Neural crest cell (in vitro differentiated cells): Measurements from ENCODE around the gene ARHGAP10. TPM values are rescaled to one million over a fixed set of nuclear protein-coding genes. Genes with fewer than 3 reads are reported as not detected.

Source experiments
- DNase-seq: peaks from one replicate; pipeline ENCODE4 v3.0.0; 2021; ENCODE audit warnings: low read depth, mixed read lengths, low spot score
- H3K27ac Mint-ChIP-seq: one replicate; pipeline ENCODE4 v1.8.0; 2021; ENCODE audit warnings: mild to moderate bottlenecking, mixed read lengths; ENCODE audit not compliant: unreplicated experiment
- H3K27me3 Mint-ChIP-seq: 2 replicates; pipeline ENCODE4 v1.8.0; 2021; ENCODE audit warnings: low read depth, mild to moderate bottlenecking, mixed read lengths
- H3K36me3 Mint-ChIP-seq: 2 replicates; pipeline ENCODE4 v1.8.0; 2021; ENCODE audit warnings: low read depth, mild to moderate bottlenecking, mixed read lengths
- H3K4me1 Mint-ChIP-seq: 2 replicates; pipeline ENCODE4 v1.8.0; 2021; ENCODE audit warnings: mixed read lengths
- H3K4me3 Mint-ChIP-seq: one replicate; pipeline ENCODE4 v1.8.0; 2021; ENCODE audit warnings: mild to moderate bottlenecking, mixed read lengths
- H3K9me3 Mint-ChIP-seq: 2 replicates; pipeline ENCODE4 v1.8.0; 2021; ENCODE audit warnings: mixed read lengths
- CTCF ChIP-seq: fragments of 200-600 bp; sonication (generic); conservative IDR thresholded peaks from 2 replicates; pipeline ENCODE4 v1.5.0; 2021; ENCODE audit warnings: antibody characterized with exemption, mild to moderate bottlenecking
- total RNA-seq: library from RNA; stranded (reverse); gene quantifications from 2 replicates; pipeline ENCODE4 v1.2.1, GENCODE V29; 2021

Gene ARHGAP10
- total RNA-seq, 1 donor from 2014 or later, result 4.0 TPM

DNA sequence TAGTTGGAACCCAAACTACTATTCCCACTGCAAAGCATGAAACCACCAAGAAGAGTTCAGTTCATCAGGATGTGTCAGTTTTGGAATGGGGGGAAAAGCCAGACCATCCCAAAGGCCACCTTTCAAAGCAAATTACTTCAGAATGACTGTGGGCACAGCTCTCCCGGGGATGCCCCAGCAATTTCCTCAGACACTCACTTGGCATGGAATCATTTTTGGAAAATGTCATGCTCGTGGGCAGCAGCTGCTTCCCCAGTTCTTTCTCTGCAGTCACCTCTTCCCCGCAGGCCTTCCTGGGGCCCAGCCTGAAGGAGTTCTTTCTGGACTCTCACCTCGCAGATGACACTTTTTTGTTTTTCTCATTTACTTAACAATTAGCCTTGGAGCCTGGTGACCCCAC, 360.0 kb downstream of the ARHGAP10 start:
- no peak overlapping the region for H3K27ac Mint-ChIP-seq

GRCh38 chr4:148092316-148093014, 360.6 kb downstream of the ARHGAP10 start:
- H3K9me3 Mint-ChIP-seq, result no peaks in the 10 kb centered on the region
- H3K4me1 Mint-ChIP-seq, result no peaks in the 10 kb centered on the region
- no peak for DNase-seq
- H3K27me3 Mint-ChIP-seq, result no peaks in the 10 kb centered on the region
- no peak overlapping the region for H3K4me3 Mint-ChIP-seq
- H3K27ac Mint-ChIP-seq, result no peak overlapping the region
- no peaks in the 10 kb centered on the region for H3K36me3 Mint-ChIP-seq
- TF ChIP-seq CTCF, result no peak

More for the DNA sequence above, 360.0 kb downstream of the ARHGAP10 start:
- H3K4me3 Mint-ChIP-seq, result no peak overlapping the region
- H3K36me3 Mint-ChIP-seq, result no peaks in the 10 kb centered on the region
- no peak for DNase-seq
- TF ChIP-seq CTCF, result no peak
- no peaks in the 10 kb centered on the region for H3K27me3 Mint-ChIP-seq
- H3K9me3 Mint-ChIP-seq, result peaks cover 3% of the 10 kb centered on the region
- no peaks in the 10 kb centered on the region for H3K4me1 Mint-ChIP-seq

- H3K4me1 Mint-ChIP-seq, result no peaks in the 10 kb centered on the region
- H3K27ac Mint-ChIP-seq, result no peak overlapping the region
- TF ChIP-seq CTCF, result no peak
- H3K36me3 Mint-ChIP-seq, result no peaks in the 10 kb centered on the region
- no peaks in the 10 kb centered on the region for H3K9me3 Mint-ChIP-seq
- no peak for DNase-seq
- no peak overlapping the region for H3K4me3 Mint-ChIP-seq
- H3K27me3 Mint-ChIP-seq, result no peaks in the 10 kb centered on the region
Measured at GRCh38 chr4:148093065-148093464, 361.2 kb downstream of the ARHGAP10 start.

DNA sequence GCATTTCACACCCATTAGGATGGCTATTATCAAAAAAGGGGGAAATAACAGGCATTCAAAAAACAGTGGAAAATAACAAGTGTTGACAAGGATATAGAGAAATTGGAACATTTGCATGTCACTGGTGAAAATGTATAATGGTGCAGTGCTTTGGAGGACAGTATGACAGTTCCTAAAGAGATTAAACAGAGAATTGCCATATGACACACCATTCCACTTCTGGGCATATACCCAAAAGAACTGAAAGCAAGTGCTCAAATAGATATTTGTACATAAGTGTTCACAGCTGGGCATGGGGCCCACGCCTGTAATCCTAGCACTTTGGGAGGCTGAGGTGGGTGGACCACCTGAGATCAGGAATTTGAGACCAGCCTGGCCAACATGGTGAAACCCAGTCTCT, 362.3 kb downstream of the ARHGAP10 start:
- no peak overlapping the region for H3K4me3 Mint-ChIP-seq
- no peak for TF ChIP-seq CTCF
- DNase-seq, result no peak
- no peak overlapping the region for H3K27ac Mint-ChIP-seq
- no peaks in the 10 kb centered on the region for H3K9me3 Mint-ChIP-seq
- no peaks in the 10 kb centered on the region for H3K27me3 Mint-ChIP-seq
- H3K36me3 Mint-ChIP-seq, result no peaks in the 10 kb centered on the region
- no peaks in the 10 kb centered on the region for H3K4me1 Mint-ChIP-seq

GRCh38 chr4:148095346-148095923, 363.5 kb downstream of the ARHGAP10 start:
- Mint-ChIP-seq H3K27me3 (no peaks in the 10 kb centered on the region), H3K9me3 (no peaks in the 10 kb centered on the region), H3K4me1 (no peaks in the 10 kb centered on the region), H3K27ac (no peak overlapping the region), H3K36me3 (no peaks in the 10 kb centered on the region), H3K4me3 (no peak overlapping the region)
- TF ChIP-seq CTCF, result no peak
- no peak for DNase-seq
